ENCODE measurements around the gene CLK1. TPM values are rescaled to one million over a fixed set of nuclear protein-coding genes. Genes with fewer than 3 reads are reported as not detected.

The CLK1 gene
- total RNA-seq, 2 donors from 2014 or later, result 126 to 131 TPM

DNA sequence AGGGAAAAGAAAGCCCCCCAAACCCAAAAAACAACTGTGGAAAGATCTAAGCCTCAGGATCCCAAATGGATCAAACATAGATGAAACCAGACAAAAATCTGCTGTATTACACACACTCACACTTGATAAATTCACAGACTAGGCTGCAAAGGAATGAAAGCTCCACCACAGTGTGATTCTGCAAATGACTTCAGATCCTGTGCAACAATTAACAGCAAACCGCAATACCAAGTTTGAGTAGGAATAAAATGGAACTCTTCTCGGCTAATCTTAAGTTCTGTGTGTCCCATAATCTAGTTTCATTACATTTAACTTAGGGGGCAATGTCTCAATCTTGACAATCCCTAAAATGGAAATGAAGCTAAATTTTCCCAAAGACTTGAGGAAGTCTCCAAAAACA is 11.9 kb downstream of the CLK1 start:
- Histone ChIP-seq H3K27me3 (replicated peaks; ENCODE audit: insufficient read depth) (no peaks in the 10 kb centered on the region), H3K4me1 (replicated peaks) (no peaks in the 10 kb centered on the region), H3K9me3 (no peaks in the 10 kb centered on the region), H3K4me3 (no peak overlapping the region), H3K36me3 (peaks cover 0 to 51% of the 10 kb centered on the region in 2 donors), H3K27ac (no peak overlapping the region)
- no peak for TF ChIP-seq POLR2A (IDR thresholded peaks at IDR 0.05)
- no peak for TF ChIP-seq POLR2AphosphoS5 (IDR thresholded peaks at IDR 0.05)
- TF ChIP-seq, protein P1, sequence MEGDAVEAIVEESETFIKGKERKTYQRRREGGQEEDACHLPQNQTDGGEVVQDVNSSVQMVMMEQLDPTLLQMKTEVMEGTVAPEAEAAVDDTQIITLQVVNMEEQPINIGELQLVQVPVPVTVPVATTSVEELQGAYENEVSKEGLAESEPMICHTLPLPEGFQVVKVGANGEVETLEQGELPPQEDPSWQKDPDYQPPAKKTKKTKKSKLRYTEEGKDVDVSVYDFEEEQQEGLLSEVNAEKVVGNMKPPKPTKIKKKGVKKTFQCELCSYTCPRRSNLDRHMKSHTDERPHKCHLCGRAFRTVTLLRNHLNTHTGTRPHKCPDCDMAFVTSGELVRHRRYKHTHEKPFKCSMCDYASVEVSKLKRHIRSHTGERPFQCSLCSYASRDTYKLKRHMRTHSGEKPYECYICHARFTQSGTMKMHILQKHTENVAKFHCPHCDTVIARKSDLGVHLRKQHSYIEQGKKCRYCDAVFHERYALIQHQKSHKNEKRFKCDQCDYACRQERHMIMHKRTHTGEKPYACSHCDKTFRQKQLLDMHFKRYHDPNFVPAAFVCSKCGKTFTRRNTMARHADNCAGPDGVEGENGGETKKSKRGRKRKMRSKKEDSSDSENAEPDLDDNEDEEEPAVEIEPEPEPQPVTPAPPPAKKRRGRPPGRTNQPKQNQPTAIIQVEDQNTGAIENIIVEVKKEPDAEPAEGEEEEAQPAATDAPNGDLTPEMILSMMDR (IDR thresholded peaks at IDR 0.05), result no peak
- intact Hi-C loops (cut with DNase I), result no loop called here
- WGBS, result 99% methylated on average over 2 of the region's 2 CpGs
- no peak for DNase-seq (ENCODE audit: low spot score)

DNA sequence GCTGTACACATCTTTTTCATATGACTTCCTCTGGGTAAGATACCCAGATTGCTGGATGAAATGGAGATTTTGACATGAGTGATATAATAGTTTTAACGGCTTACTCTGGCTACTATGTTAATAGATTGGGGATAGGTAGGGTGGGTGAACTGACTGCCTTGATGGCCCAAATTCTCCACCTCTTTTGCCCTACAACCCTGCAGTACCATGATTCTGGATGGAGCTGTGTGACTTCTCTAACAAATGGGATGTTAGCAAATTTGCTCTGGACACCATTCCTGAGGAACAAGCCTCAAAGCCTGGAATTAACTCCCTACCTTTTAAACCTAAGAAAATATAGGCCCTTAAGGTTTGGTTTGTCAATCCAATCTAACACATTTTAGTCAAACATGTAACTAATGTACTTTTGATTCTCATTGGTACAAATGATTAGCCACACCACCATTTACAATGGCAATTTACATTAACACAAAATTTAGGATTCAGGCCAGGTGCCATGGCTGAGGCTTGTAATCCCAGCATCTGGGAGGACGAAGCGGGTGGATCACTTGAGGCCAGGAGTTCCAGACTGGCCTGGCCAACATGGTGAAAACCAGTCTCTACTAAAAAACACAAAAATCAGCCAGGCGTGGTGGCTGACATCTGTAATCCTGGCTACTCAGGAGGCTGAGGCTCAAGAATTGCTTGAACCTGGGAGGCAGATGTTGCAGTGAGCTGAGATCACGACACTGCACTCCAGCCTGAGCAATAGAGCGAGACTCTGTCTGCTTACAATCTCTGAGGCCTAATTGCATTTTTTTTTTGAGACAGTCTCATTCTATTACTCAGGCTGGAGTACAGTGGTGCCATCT is 12.8 kb downstream of the CLK1 start:
- no peak for TF ChIP-seq POLR2A (IDR thresholded peaks at IDR 0.05)
- TF ChIP-seq, protein P1 (IDR thresholded peaks at IDR 0.05), result no peak
- no peak for TF ChIP-seq POLR2AphosphoS5 (IDR thresholded peaks at IDR 0.05)
- no peaks in the 10 kb centered on the region for H3K27me3 ChIP-seq (replicated peaks; ENCODE audit: insufficient read depth)
- H3K27ac ChIP-seq, result no peak overlapping the region
- no peaks in the 10 kb centered on the region for H3K4me1 ChIP-seq (replicated peaks)
- WGBS, result 94% methylated on average over 6 of the region's 6 CpGs
- no peak for DNase-seq (ENCODE audit: low spot score)
- intact Hi-C loops (cut with DNase I), result no loop called here
- no peaks in the 10 kb centered on the region for H3K9me3 ChIP-seq
- peaks cover 0 to 43% of the 10 kb centered on the region in 2 donors for H3K36me3 ChIP-seq
- no peak overlapping the region for H3K4me3 ChIP-seq

DNA sequence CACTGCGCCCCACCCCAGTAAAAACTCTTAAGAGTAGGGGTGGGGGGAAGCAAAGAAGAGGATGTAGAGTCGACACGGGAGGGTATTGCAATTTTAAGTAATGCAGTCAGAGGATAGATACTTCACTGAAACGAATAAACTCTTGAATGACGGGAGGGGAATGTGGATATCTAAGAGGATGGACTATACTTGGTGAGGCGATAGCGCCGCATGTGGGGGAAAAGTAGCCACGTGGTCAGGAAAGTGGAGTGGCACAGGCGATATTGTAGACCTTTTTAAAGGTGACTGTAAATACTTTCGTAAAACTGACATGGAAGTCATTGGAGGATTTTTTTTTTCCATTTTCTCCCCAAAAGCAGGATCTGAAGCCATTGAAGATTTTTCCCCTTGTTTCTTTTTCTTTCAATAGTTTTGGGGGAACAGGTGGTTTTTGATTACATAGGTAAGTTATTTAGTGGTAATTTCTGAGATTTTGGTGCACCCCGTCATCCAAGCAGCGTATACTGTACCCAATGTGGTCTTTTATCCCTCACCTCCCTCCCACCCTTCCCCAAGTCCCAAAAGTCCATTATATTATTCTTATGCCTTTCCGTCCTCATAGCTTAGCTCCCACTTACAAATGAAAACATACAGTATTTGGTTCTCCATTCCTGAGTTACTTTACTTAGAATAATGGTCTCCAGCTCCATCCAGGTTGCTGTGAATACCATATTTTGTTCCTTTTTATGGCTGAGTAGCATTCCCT is 13.8 kb downstream of the CLK1 start:
- intact Hi-C loops (cut with DNase I), result no loop called here
- Histone ChIP-seq H3K4me3 (no peak overlapping the region), H3K4me1 (replicated peaks) (no peaks in the 10 kb centered on the region), H3K27me3 (replicated peaks; ENCODE audit: insufficient read depth) (no peaks in the 10 kb centered on the region), H3K9me3 (no peaks in the 10 kb centered on the region), H3K27ac (no peak overlapping the region), H3K36me3 (peaks cover 0 to 34% of the 10 kb centered on the region in 2 donors)
- TF ChIP-seq, protein P1 (IDR thresholded peaks at IDR 0.05), result no peak
- TF ChIP-seq POLR2A (IDR thresholded peaks at IDR 0.05) (no peak), POLR2AphosphoS5 (IDR thresholded peaks at IDR 0.05) (no peak)
- DNase-seq (ENCODE audit: low spot score), result no peak
- WGBS, result 91% methylated on average over 14 of the region's 14 CpGs

DNA sequence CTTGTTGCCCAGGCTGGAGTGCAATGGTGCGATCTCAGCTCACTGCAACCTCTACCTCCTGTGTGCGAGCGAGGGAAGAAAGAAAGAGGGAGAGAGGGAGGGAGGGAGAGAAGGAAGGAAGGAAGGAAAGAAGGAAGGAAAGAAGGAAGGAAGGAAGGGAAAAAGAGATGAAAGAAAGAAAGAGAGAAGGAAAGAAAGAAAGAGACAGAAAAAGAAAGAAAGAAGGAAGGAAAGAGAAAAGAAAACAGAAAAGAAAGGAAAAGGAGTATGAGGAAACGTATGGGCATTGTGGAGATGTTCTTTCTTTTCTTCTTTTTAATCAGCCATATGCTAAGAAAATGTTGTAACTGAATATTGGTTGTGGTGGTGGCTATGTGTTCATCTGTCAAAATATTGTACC is 16.5 kb downstream of the CLK1 start:
- H3K4me1 ChIP-seq (replicated peaks), result no peaks in the 10 kb centered on the region
- DNase-seq (ENCODE audit: low spot score), result no peak
- H3K36me3 ChIP-seq, result peaks cover 0 to 16% of the 10 kb centered on the region in 2 donors
- TF ChIP-seq POLR2AphosphoS5 (IDR thresholded peaks at IDR 0.05), result no peak
- no peak for TF ChIP-seq POLR2A (IDR thresholded peaks at IDR 0.05)
- TF ChIP-seq, protein P1 (IDR thresholded peaks at IDR 0.05), result no peak
- 86% methylated on average over 4 of the region's 4 CpGs for WGBS
- H3K27me3 ChIP-seq (replicated peaks; ENCODE audit: insufficient read depth), result no peaks in the 10 kb centered on the region
- intact Hi-C loops (cut with DNase I), result no loop called here
- H3K9me3 ChIP-seq, result no peaks in the 10 kb centered on the region
- no peak overlapping the region for H3K27ac ChIP-seq
- no peak overlapping the region for H3K4me3 ChIP-seq

Measured in prostate gland (tissue), 2 donors.